HG03460 (cell line): Measurements from ENCODE around the gene DTX2.
A peak's percentile ranks its signal among the peaks of the same experiment; 100 is the strongest.
"Not testable (repeated sequence)": the region's sequence is repeated elsewhere in the genome, so short reads cannot be mapped to it uniquely, and the experiment has no call there.

Experiments
- ATAC-seq: cut with Tn5 transposase; IDR thresholded peaks from one replicate; pipeline ENCODE4 v1.9.1; 2021; ENCODE audit not compliant: unreplicated experiment

The DTX2 gene

DNA sequence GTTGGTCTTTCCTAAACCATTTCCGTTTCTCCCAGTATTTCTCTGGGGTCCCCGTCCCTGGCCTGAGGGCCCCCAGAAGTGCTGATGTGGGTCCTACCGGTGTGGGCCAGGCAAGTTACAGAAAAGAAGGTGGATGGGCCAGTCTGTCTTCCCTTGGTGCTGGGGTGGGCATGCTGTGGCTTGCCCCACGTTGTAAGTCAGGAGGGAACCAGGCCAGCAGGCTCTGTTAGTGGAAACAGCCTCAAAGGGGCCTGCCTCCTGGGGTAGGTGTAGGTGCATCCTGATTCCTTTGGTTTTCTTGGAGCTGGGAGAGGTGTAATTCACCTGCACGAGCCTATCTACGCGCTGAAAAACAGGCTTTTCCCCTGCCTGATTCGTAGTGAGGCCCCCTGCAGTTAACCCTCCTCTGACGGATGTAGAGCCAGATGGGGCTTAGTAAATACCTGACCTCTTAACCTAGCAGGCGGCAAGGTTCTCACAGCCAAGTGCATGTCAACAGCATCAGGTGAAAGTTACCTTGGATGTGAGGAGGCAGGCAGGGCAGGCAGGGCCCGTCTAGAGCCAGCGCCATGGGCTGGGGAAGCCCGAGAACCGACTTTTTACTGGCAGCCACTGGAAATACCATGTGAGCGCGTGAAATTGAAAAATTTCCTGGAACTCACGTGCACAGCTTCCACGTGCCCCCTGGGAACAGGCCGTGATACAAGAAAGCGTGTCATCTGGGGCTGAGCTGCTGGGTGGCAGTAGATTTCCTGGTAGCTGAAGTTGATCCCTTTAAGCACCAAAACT is 24.5 kb downstream of the DTX2 start:
- ATAC-seq: peak; percentile 12

DNA sequence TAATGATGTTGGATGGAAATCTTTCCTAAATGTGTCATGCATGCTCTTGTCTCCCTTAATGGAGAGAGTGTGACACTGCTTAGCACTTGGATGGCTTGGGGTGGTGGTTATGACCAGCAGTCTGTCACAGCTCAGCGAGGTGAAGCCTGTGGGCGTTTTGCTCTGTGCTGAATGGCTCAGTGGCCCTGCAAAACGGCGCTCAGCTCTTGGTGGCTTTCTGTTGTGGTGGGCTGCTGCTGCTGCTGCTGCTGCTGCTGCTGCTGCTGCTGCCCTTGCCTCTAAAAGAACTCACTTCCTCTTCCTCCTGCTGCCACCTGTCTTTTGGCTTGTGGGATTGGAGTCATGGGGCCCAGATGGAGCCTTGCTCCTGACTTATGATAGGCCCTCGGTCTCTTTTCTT is 25.1 kb downstream of the DTX2 start:
- peak; percentile 99 for ATAC-seq

DNA sequence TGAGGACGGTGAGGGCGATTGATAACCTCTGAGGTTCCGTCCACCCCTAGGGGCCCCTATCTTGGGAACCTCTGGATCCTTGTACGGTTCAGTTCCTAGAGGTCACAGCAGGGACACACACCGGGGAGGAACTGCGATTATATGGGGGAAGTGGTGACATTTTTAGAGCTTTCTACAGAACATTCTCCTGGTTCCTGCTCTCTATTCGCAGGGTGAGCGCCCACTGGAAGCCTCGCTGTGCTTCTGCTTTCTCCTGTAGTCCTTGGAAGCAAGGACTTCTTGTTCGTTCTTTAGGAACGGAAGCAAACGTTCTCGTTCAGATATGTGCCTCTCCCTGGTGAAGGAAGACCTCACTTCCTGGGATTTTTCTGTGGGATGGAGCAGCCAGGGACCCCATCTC is 26.5 kb downstream of the DTX2 start:
- not testable (repeated sequence) for ATAC-seq

DNA sequence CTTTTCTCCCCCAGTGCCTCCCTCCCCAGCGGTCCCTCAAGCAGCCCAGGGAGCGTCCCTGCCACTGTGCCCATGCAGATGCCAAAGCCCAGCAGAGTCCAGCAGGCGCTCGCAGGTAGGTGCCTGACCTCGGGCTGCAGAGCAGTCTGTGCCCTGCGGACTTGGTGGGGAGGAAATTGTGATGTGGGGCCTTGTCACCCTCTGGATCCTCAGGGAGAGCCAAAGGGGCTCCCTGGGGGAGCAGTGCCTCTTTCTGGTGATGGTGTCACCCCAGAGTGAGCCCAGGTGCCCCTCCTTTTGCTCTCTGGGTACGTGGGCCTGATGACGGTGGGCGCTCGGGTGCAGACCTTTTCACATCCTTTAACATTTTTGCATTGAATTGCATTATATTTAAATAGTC is 30.6 kb downstream of the DTX2 start:
- ATAC-seq: not testable (repeated sequence)

DNA sequence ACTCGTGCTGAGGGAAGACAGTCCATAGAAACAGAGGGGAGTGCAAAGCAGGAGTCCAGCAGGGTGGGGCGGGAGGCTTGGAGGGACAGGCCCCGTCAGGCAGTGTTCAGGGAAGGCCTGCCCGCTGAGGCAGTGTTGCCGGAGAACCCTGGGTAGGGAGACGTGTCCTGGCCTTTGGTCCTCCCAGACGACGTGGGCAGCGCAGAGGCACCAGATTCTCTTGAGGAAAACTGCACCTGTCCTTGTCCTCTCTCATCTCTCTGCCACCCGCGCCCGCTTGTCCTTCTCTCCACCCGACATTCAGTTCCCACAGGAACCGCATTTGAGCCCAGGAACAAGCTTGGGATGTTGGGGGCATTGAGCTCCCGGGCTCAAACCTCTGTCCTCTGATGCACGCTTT is 34.2 kb downstream of the DTX2 start:
- not testable (repeated sequence) for ATAC-seq

DNA sequence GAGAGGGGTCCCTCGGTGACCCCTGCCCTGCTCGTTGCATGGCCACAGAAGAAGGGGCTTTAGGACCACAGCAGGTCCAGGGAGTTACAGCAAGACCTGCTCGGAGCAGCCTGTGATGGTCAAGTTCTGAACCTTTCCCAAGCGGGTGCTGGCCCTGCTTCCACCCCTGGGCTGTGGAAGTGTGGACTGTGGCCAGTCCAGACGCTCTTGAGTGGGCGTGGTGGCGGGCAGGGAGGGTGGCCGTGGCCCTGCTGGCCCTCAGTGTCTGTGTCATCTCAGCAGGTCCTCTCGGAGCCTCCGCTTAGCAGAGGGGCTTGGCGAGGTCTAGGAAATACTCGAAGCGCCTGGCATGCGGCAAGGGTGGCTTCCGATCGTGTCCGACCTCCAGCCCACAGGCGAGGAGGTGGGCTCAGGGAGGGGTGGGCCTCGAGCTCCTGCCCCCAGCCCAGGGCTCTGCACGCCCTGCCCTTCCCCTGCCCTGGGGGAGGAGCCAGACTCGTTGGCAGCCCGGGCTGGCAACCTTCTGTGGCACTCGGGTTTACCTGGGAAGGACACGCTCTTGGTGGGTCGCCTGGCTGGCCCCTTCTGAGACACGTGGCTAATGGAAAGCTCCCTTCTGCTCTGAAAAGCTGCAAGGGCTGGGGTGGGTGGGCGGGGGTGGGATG is 36.5 kb downstream of the DTX2 start:
- not testable (repeated sequence) for ATAC-seq

DNA sequence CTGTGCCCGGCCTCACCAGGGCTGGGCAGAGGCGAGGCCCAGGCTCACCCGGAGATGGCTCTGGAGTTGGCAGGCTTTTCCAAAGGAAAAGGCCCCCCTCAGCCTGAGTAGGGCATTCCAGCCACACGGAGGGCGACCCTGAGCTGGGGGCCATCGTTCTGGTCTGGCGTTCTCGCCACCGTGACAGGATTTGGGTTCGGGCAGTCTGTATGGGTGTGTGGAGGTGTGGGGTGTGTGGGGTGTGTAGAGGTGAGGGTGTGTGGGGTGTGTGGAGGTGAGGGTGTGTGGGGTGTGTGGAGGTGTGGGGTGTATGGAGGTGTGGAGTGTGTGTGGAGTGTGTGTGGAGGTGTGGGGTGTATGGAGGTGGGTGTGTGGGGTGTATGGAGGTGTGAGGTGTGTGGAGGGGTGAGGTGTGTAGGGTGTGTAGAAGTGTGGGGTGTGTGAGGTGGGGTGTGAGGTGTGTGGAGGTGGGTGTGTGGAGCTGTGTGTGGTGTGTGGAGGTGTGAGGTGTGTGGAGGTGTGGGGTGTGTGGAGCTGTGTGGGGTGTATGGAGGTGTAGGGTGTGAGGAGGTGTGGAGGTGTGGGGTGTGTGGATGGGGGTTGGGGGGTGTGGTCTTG is 37.2 kb downstream of the DTX2 start:
- ATAC-seq: not testable (repeated sequence)

DNA sequence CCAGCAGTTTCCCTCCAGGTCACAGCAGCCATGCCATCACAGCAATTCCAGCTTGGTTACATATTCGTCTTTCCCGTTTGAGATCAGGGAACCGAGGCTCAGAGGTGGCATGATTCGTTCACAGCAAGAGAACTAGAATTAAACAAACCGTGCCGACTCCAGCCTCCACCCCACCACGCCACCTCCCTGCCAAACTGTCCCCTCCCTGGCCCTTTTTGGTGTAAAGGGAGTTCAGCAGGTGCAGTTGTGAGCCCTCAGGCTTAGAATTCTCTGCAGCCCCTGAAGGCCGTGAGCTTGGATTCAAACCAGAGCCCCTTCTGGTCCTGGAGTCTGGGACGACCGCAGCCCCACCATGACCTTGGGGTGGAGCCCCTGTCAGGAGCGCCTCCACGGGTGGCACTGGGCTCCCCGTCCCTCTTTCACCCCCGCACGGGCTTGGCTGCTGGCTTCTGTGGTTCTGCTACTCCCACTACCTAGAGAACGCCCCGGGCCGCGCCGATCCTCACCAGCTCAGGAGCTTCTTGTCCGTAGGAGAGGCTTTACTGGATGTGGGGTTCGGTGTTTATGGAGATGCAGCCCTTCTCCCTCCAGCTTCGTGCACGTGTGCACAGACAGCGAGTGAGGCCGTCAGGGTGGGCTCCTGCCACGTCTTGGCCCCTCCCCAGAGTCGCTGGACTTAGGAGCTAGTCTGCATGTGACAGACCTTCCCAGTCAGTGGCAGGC is 37.9 kb downstream of the DTX2 start:
- not testable (repeated sequence) for ATAC-seq

DNA sequence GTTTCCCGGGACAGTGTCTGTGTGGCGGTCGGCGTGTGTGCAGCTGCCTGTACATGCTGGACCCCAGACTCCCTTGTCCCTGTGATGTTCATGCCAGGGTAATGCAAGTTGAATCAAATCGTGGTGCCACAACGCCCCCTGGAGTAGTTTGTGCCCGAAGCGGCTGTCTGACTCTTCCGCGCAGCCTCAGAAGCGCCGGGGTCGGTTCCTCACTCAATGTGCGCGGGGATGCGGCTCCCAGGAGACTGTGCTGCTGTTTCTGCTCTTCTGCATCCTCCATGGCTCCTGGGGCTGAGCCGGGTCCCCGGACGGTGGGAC is 38.4 kb downstream of the DTX2 start:
- not testable (repeated sequence) for ATAC-seq

DNA sequence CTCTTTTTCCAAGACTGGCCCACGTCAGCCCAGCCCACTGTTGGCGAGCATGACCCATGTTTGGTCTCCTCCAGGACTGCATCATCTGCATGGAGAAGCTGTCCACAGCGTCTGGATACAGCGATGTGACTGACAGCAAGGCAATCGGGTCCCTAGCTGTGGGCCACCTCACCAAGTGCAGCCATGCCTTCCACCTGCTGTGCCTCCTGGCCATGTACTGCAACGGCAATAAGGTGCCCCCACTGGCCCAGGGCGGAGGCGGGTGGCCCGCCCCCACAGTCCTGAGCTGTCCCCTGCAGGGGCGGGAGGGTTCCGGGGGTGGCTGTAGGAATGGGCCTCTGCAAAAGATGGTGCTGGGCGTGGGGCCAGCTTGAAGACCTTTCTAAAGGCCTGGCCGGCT is 40.7 kb downstream of the DTX2 start:
- ATAC-seq: not testable (repeated sequence)

DNA sequence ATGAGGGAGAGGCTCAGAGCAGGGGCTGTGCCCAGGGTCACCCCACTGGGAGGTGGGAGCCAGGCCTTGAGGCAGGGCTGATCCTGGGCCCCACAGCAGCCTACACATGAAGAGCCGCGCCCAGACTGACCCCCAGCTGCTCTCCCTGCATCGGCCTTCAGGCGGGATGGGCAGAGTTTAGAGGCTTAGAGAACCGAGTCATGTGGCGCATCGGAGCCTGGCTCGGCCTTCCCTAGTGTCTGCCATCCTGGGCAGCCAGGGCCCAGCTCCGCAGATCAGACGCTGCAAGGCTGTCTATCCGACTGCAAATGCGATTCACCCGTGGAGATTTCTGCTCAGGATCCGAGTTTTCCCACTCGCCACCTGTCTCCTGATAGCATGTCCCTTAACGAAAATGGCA is 41.3 kb downstream of the DTX2 start:
- ATAC-seq: not testable (repeated sequence)

DNA sequence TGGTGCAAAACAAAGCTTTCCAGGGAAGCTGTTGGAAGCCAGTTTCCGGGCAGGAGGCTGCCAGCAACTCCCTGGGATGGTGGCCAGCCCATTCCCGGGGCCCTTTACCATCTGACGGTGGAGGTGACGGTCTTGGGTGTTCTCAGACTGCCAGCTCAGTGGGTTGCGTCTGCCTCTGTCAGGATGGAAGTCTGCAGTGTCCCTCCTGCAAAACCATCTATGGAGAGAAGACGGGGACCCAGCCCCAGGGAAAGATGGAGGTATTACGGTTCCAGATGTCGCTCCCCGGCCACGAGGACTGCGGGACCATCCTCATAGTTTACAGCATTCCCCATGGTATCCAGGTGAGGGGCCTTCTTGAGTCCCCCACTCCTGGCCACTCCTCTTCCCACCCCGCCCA is 41.7 kb downstream of the DTX2 start:
- not testable (repeated sequence) for ATAC-seq

DNA sequence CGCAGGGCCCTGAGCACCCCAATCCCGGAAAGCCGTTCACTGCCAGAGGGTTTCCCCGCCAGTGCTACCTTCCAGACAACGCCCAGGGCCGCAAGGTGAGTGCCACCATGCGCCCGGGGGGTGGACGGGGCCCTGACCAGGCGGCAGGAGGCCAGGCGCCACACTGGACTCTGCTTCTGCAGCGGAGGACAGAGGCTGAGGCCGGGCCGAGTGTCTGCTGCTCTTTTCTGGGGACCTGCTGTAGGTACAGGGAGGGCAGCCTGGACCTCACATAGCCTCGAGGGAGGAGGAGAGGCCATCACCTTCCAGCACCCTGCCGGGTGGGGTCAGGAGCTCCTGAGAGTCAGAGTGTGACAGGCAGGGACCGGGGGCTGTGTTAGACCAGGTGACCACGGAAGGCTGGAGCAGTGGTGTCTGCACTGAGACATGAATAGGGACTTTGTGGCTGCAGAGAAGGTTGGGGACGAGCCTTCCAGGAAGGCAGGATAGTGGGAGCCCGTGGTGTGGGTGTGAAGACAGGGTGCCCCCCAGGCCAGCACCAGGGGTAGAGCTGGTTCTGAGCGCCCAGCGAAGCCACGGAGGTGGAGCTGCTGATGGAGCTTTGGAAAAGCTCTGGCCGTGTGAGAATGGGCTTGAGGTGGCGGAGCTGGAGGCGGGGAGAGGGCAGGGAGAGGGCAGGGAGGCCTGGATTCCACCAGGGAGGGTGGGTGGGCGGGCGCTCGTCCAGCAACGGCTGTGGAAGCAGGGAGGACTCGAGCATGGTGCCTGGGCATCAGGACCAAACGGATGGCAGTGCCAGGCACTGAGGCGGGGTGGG is 43.0 kb downstream of the DTX2 start:
- not testable (repeated sequence) for ATAC-seq

DNA sequence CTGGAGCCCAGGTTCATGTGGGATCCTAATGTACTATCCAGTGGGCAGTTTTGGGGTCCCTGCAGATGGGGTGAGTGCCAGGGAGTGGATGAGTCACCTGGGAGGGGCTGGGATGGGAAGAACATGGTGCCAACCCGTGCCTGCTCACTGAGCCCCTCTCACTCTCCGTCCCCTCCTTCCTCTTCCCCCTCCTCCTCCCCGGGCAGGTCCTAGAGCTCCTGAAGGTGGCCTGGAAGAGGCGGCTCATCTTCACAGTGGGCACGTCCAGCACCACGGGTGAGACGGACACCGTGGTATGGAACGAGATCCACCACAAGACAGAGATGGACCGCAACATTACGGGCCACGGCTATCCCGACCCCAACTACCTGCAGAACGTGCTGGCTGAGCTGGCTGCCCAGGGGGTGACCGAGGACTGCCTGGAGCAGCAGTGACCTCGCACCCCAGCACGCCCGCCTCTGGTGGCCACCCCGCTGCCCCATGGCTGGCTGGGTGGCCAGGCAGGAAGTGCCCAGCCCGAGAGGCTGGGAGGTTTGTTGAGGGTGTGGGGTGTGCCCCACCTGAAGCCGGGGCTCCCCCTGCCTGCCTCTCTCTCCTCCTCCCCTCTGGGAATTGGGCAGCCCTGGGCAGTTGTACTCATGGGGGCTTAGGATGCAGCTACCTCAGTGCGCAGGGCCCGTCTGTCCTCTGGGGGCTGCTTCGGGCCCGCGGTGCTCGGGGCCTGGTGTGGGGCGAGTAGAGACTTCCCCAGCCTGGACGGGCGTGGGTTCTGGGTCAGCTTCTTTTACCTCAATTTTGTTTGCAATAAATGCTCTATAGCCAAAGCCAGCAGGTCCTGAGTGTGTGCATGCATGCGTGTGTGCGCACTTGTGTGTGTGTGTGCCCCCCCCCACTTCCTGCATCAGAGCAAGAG is 43.9 kb downstream of the DTX2 start:
- no peak for ATAC-seq

DNA sequence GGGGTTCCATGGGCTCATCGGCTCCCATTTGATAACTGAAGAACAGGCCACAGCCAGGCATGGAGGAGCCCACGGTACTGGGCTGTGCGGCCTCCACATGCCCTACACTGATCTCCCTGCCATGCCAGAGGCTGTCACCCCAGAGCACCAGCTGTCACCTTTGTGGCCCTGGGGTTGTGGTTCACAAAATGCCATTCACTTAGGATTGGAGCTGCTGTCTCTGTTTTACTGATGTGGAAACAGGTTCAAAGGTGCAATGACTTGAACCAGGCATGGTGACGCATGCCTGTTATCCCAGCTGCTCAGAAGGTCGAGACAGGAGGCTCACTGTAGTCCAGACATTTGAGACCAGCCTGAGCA is 44.6 kb downstream of the DTX2 start:
- no peak for ATAC-seq

DNA sequence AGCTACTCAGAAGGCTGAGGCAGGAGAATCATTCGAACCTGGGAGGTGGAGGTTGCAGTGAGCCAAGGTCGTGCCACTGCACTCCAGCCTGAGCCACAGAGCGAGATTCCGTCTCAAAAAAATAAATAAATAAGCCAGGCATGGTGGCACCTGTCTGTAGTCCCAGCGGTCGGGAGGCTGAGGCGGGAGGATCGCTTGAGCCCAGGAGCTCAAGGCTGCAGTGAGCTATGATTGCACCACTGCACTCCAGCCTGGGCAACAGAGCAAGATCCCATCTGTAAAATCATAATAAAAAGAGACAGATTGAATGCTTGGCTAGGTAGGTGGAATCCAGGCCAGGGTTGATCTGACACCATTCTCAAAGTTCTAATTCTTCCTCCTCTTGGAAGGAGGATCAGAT is 45.1 kb downstream of the DTX2 start:
- ATAC-seq: not testable (repeated sequence)

DNA sequence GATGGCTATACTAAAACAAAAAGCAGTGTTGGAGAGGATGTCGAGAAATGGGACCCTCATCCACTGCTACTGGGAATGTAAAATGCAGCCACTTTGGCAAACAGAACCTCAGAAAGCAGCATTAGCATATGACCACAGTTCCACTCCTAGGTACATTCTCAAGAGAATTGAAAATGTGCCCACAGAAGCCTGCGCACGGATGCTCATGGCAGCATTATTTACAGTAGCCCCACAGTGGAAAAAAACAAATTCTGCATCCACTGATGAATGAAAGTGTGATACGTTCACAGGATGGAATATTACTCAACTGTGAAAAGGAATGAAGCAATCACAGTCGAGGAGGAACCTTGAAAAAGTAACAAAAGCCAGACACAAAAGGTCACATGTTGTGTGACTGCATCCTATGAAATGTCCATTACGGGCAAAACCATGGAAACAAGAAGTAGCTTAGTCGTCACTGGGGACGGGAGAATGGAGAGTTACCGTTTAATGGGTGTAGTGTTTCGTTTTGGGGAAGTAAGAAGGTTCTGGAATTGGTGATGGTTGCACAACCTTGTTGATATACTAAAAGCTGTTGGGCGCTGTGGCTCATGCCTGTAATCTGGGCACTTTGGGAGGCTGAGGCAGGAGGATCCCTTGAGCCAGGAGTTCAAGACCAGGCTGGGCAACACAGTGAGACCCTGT is 46.4 kb downstream of the DTX2 start:
- ATAC-seq: no peak

DNA sequence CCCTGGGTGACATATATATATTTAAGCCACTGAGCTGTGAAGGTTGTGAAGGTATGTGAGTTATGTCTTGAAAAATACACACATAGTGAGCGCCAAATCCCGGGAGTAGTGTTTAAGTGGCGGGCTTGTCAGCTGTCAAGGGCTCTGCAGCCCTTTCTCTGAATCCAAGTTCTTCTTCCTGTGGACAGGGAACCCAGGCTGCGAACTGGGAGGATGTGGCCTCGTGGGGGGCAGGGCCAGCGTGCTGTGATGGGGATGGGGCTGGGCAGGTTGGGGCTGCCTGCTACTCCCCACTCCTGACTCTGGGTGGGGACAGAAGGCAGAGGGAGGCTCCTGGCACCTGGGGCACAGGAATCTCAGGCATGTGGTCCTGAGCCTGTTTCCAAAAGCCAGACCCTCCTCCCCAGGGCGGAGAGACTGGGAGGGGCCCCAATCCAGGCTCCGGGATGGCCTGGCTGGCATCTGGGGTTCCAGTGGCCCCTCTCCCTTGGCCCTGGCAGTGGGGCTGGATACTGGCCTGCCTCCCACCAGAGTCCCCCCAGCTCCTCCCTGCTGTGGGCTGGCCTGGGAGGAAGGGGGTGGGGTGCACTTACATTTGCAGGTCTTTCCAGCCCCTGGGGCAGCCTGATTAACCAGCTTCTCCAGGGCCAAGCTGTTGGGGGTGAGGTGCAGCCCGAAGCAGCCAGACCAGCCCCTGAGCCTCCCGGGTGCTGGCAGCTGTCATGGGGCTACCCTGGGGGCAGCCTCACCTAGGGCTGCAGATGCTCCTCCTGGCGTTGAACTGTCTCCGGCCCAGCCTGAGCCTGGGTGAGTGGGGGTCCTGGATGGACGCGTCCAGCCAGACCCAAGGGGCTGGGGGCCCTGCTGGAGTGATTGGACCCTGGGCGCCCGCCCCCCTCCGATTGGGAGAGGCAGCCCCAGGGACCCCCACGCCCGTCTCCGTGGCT is 48.7 kb downstream of the DTX2 start, which contains the start of gene UPK3B:
TSS of gene UPK3B (plus strand) at position 622 of the 947 bp plus-strand sequence. CDS start at position 723, 101 bp downstream.
- no peak for ATAC-seq
